ENCODE results near the gene SPTBN1.

DNA sequence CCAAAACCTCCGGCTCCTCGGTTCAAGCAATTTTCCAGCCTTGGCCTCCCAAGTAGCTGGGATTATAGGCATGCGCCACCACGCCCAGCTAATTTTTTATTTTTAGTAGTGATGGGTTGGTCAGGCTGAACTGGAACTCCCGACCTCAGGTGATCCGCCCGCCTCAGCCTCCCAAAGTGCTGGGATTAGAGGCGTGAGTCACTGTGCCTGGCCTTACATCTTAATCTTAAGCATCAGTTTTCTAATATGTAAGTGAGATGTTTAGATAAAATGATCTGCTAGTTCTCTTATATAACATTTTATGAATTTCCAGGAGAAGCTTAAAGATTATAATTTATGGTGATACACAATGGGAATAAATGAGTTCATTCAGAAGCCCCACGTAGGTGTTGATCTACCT lies 69.2 kb downstream of the SPTBN1 start:
- TF ChIP-seq EP300 (IDR thresholded peaks at IDR 0.05), result no peak
- TF ChIP-seq, protein P1, sequence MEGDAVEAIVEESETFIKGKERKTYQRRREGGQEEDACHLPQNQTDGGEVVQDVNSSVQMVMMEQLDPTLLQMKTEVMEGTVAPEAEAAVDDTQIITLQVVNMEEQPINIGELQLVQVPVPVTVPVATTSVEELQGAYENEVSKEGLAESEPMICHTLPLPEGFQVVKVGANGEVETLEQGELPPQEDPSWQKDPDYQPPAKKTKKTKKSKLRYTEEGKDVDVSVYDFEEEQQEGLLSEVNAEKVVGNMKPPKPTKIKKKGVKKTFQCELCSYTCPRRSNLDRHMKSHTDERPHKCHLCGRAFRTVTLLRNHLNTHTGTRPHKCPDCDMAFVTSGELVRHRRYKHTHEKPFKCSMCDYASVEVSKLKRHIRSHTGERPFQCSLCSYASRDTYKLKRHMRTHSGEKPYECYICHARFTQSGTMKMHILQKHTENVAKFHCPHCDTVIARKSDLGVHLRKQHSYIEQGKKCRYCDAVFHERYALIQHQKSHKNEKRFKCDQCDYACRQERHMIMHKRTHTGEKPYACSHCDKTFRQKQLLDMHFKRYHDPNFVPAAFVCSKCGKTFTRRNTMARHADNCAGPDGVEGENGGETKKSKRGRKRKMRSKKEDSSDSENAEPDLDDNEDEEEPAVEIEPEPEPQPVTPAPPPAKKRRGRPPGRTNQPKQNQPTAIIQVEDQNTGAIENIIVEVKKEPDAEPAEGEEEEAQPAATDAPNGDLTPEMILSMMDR (IDR thresholded peaks at IDR 0.05), result no peak
- no peak for TF ChIP-seq POLR2AphosphoS5 (IDR thresholded peaks at IDR 0.05)

Measured in gastroesophageal sphincter (tissue), 3 donors.